Amygdala (tissue), 56 donors: Measurements from ENCODE around the gene DNAJC27.

Source experiments
- DNase-seq, 56 donors: peaks; one replicate each; lab custom pipeline; 2025; lab: John Stamatoyannopoulos, UW

Gene DNAJC27

GRCh38 chr2:24912986-24913385 lies 58.8 kb downstream of the DNAJC27 start:
- DNase-seq: no peak

GRCh38 chr2:24912523-24912922 lies 59.2 kb downstream of the DNAJC27 start:
- DNase-seq: no peak

GRCh38 chr2:24910245-24910644 lies 61.5 kb downstream of the DNAJC27 start:
- DNase-seq: no peak

GRCh38 chr2:24909555-24910177 lies 62.1 kb downstream of the DNAJC27 start:
- DNase-seq: no peak

- no peak for DNase-seq
These were observed 63.3 kb downstream of the DNAJC27 start for GRCh38 chr2:24908461-24908901.

- DNase-seq: no peak
These were observed 64.6 kb downstream of the DNAJC27 start for GRCh38 chr2:24907116-24907515.

GRCh38 chr2:24906466-24906865 lies 65.3 kb downstream of the DNAJC27 start:
- no peak for DNase-seq

GRCh38 chr2:24903161-24904103 lies 68.3 kb downstream of the DNAJC27 start:
- DNase-seq: no peak

GRCh38 chr2:24899361-24899910 lies 72.3 kb downstream of the DNAJC27 start:
- DNase-seq: no peak

GRCh38 chr2:24898122-24899109 lies 73.3 kb downstream of the DNAJC27 start:
- no peak for DNase-seq

GRCh38 chr2:24894750-24895149 lies 77.0 kb downstream of the DNAJC27 start:
- no peak for DNase-seq

GRCh38 chr2:24893934-24894333 lies 77.8 kb downstream of the DNAJC27 start:
- no peak for DNase-seq
